A673 (cell line): ENCODE results near the gene PPARGC1A. TPM values are rescaled to one million over a fixed set of nuclear protein-coding genes. Genes with fewer than 3 reads are reported as not detected.

Experiments
- BruUV-seq: library from RNA; stranded (reverse); fragments of 400-500 nt; replicated peaks from 2 replicates; lab custom pipeline; 2021; lab: Mats Ljungman, UMichigan
- CTCF ChIA-PET: fragments of 300-600 bp; sonication (Branson Sonifier 250); formaldehyde crosslinking; loops from one replicate; lab custom pipeline; 2022; ENCODE audit warnings: antibody characterized with exemption; lab: Charles Lee
- POLR2A ChIA-PET: fragments of 300-600 bp; sonication (Branson Sonifier 250); formaldehyde crosslinking; loops from one replicate; lab custom pipeline; 2022; ENCODE audit warnings: antibody characterized with exemption; ENCODE audit not compliant: low non-redundant PET; lab: Charles Lee
- DNase-seq: peaks from one replicate; pipeline ENCODE4 v3.0.0-alpha.2; 2015; ENCODE audit warnings: low spot score
- H3K27ac ChIP-seq: fragments of 200-600 bp; sonication (generic); 2 replicates; pipeline ENCODE4 v1.5.1; 2016; ENCODE audit warnings: mixed run types, low read depth, mild to moderate bottlenecking, mixed read lengths, antibody characterized with exemption, low read length; ENCODE audit not compliant: poor library complexity, severe bottlenecking
- H3K27me3 ChIP-seq: fragments of 200-600 bp; sonication (generic); replicated peaks from 2 replicates; pipeline ENCODE4 v1.6.1; 2017; ENCODE audit warnings: mixed run types, low read depth, mild to moderate bottlenecking, mixed read lengths, antibody characterized with exemption, low read length; ENCODE audit not compliant: insufficient read depth, poor library complexity
- H3K36me3 ChIP-seq: fragments of 200-600 bp; sonication (generic); 2 replicates; pipeline ENCODE4 v1.6.1; 2016; ENCODE audit warnings: mixed run types, mild to moderate bottlenecking, mixed read lengths, antibody characterized with exemption, low read length; ENCODE audit not compliant: insufficient read depth, poor library complexity, severe bottlenecking
- H3K4me1 ChIP-seq: fragments of 200-600 bp; sonication (generic); 2 replicates; pipeline ENCODE4 v1.6.1; 2017; ENCODE audit warnings: mixed run types, mild to moderate bottlenecking, mixed read lengths, antibody characterized with exemption, low read length; ENCODE audit not compliant: insufficient read depth, poor library complexity, severe bottlenecking
- H3K4me3 ChIP-seq: fragments of 200-600 bp; sonication (generic); 2 replicates; pipeline ENCODE4 v1.5.1; 2016; ENCODE audit warnings: low read depth, mixed run types, mild to moderate bottlenecking, mixed read lengths, low read length; ENCODE audit not compliant: poor library complexity, severe bottlenecking
- H3K9me3 ChIP-seq: fragments of 200-600 bp; sonication (generic); 2 replicates; pipeline ENCODE4 v1.6.1; 2016; ENCODE audit warnings: mixed run types, low read depth, mild to moderate bottlenecking, mixed read lengths, antibody characterized with exemption, low read length; ENCODE audit not compliant: poor library complexity, severe bottlenecking
- EZH2 ChIP-seq: fragments of 200-600 bp; sonication (generic); IDR thresholded peaks from 2 replicates; pipeline ENCODE4 v1.6.1; 2017; ENCODE audit warnings: borderline replicate concordance, low read depth, mild to moderate bottlenecking, mixed read lengths, antibody characterized with exemption, low read length; ENCODE audit not compliant: poor library complexity, severe bottlenecking
- intact Hi-C: fragments of 100-400 bp; cut with micrococcal nuclease; formaldehyde crosslinking; loops from one replicate; pipeline ENCODE4 v1.10.0; 2022; ENCODE audit not compliant: unreplicated experiment
- total RNA-seq: library from RNA; stranded (reverse); gene quantifications from 2 replicates; pipeline ENCODE4 v1.2.3, GENCODE V29; 2021
- TF ChIP-seq, protein P1 (sequence below): fragments of 300-800, 200-600 bp; sonication (generic); conservative IDR thresholded peaks from 2 replicates; pipeline ENCODE4 v1.5.1; 2017; ENCODE audit warnings: low read depth, mild to moderate bottlenecking, antibody characterized with exemption, low read length, moderate library complexity, mixed read lengths

PPARGC1A gene
- total RNA-seq, 1 experiment from 2014 or later: not detected

DNA sequence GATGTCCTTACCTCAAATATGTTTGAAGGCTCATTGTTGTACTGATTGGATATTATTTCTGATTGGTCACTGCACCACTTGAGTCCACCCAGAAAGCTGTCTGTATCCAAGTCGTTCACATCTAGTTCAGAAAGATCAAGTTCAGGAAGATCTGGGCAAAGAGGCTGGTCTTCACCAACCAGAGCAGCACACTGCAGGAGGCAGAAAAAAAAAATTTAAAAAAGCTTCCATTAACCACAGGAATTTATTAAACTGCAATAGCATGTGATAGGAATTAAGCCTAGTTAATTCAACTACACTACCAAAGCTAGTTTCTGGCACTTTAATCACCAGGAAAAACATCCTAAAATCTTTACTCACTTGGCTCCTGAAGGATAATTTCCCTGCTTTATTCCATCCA lies 5.1 kb downstream of the PPARGC1A start:
- ChIA-PET CTCF (no interaction called here), POLR2A (no interaction called here)

GRCh38 chr4:23884261-23884660 lies 5.6 kb downstream of the PPARGC1A start:
- Histone ChIP-seq H3K4me1 (no peaks in the 10 kb centered on the region), H3K9me3 (no peaks in the 10 kb centered on the region), H3K36me3 (no peaks in the 10 kb centered on the region), H3K4me3 (no peak overlapping the region), H3K27ac (no peak overlapping the region), H3K27me3 (peaks cover 14% of the 10 kb centered on the region)
- TF ChIP-seq, protein P1, sequence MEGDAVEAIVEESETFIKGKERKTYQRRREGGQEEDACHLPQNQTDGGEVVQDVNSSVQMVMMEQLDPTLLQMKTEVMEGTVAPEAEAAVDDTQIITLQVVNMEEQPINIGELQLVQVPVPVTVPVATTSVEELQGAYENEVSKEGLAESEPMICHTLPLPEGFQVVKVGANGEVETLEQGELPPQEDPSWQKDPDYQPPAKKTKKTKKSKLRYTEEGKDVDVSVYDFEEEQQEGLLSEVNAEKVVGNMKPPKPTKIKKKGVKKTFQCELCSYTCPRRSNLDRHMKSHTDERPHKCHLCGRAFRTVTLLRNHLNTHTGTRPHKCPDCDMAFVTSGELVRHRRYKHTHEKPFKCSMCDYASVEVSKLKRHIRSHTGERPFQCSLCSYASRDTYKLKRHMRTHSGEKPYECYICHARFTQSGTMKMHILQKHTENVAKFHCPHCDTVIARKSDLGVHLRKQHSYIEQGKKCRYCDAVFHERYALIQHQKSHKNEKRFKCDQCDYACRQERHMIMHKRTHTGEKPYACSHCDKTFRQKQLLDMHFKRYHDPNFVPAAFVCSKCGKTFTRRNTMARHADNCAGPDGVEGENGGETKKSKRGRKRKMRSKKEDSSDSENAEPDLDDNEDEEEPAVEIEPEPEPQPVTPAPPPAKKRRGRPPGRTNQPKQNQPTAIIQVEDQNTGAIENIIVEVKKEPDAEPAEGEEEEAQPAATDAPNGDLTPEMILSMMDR: no peak
- no peak for TF ChIP-seq EZH2
- intact Hi-C loops: no loop called here
- POLR2A ChIA-PET: no interaction called here
- CTCF ChIA-PET: no interaction called here
- DNase-seq: no peak
- BruUV-seq: no TSS peak

More for the DNA sequence above, 5.1 kb downstream of the PPARGC1A start:
- Histone ChIP-seq H3K27ac (no peak overlapping the region), H3K27me3 (peaks cover 13% of the 10 kb centered on the region), H3K9me3 (no peaks in the 10 kb centered on the region), H3K4me3 (no peak overlapping the region), H3K36me3 (no peaks in the 10 kb centered on the region), H3K4me1 (no peaks in the 10 kb centered on the region)
- no TSS peak for BruUV-seq
- no peak for DNase-seq
- TF ChIP-seq, protein P1: no peak
- TF ChIP-seq EZH2: no peak
- intact Hi-C loops: no loop called here

GRCh38 chr4:23882976-23883531 lies 6.8 kb downstream of the PPARGC1A start:
- H3K4me1 ChIP-seq: no peaks in the 10 kb centered on the region
- CTCF ChIA-PET: no interaction called here
- POLR2A ChIA-PET: no interaction called here
- intact Hi-C loops: loop anchor here (2.0 kb wide), 1 partner anchor 66 kb away; no protein-coding TSS in a partner anchor
- no TSS peak for BruUV-seq
- no peak for TF ChIP-seq EZH2
- TF ChIP-seq, protein P1: no peak
- no peak overlapping the region for H3K4me3 ChIP-seq
- H3K27ac ChIP-seq: no peak overlapping the region
- no peaks in the 10 kb centered on the region for H3K9me3 ChIP-seq
- no peaks in the 10 kb centered on the region for H3K36me3 ChIP-seq
- DNase-seq: no peak
- H3K27me3 ChIP-seq: peaks cover 21% of the 10 kb centered on the region
